K562 (cell line): Measurements from ENCODE around the gene ALDH1A2. TPM values are rescaled to one million over a fixed set of nuclear protein-coding genes. Genes with fewer than 3 reads are reported as not detected.
A peak's percentile ranks its signal among the peaks of the same experiment; 100 is the strongest.

ENCODE experiments used
- CEBPG ChIP-seq, 3 experiments: fragments of 200-800 bp in 1 of 3; sonication (Bioruptor generic) in 1 of 3; sonication (generic) in 1 of 3; formaldehyde crosslinking in 1 of 3; IDR thresholded peaks in 2 of 3; conservative IDR thresholded peaks in 1 of 3; 2 replicates each; pipeline versions ENCODE4 v1.6.1 to v1.8.0; 2016 to 2022; ENCODE audit warnings: missing compliant biosample characterization in 2 of 3, missing genetic modification characterization in 2 of 3, mild to moderate bottlenecking in 1 of 3, missing genetic modification reagents in 1 of 3
- CXXC5 ChIP-seq: fragments of 250-450 bp; sonication (Bioruptor Pico); IDR thresholded peaks from 2 replicates; pipeline ENCODE4 v1.8.0; 2022; ENCODE audit warnings: inconsistent platforms, mild to moderate bottlenecking, moderate library complexity
- DDX20 ChIP-seq: fragments of 450-650 bp; IDR thresholded peaks from 2 replicates; pipeline ENCODE4 v1.6.1; 2016; ENCODE audit warnings: missing genetic modification characterization, low read depth, mild to moderate bottlenecking, missing compliant biosample characterization, moderate library complexity
- E2F3 ChIP-seq: fragments of 250-450 bp; sonication (Bioruptor Pico); IDR thresholded peaks from 2 replicates; pipeline ENCODE4 v1.4.0; 2020; ENCODE audit warnings: mild to moderate bottlenecking
- EZH2 ChIP-seq: IDR thresholded peaks from 2 replicates; pipeline ENCODE4 v1.6.1; 2012; ENCODE audit warnings: low read depth, mild to moderate bottlenecking, inconsistent platforms, low read length, borderline replicate concordance
- GTF2E2 ChIP-seq: fragments of 200-800 bp; sonication (Bioruptor generic); IDR thresholded peaks from 2 replicates; pipeline ENCODE4 v1.6.1; 2016; ENCODE audit warnings: missing genetic modification characterization, missing compliant biosample characterization
- HDAC8 ChIP-seq: fragments of 450-650 bp; IDR thresholded peaks from 2 replicates; pipeline ENCODE4 v1.6.1; 2016; ENCODE audit warnings: mild to moderate bottlenecking, missing genetic modification characterization, moderate library complexity, missing compliant biosample characterization
- KDM4B ChIP-seq, 2 experiments: fragments of 450-650 bp in 1 of 2; sonication (generic) in 1 of 2; IDR thresholded peaks; 2 replicates each; pipeline ENCODE4 v1.6.1; 2016 to 2017; ENCODE audit warnings: borderline replicate concordance in 2 of 2, antibody characterized with exemption in 1 of 2, low read depth in 1 of 2, mild to moderate bottlenecking in 1 of 2
- NFIC ChIP-seq: fragments of 450-650 bp; IDR thresholded peaks from 2 replicates; pipeline ENCODE4 v1.6.1; 2017; ENCODE audit warnings: mild to moderate bottlenecking, inconsistent platforms
- NUFIP1 ChIP-seq: fragments of 450-650 bp; IDR thresholded peaks from 2 replicates; pipeline ENCODE4 v1.6.1; 2018; ENCODE audit not compliant: partially characterized antibody
- RBM22 ChIP-seq: fragments of 200-400 bp; formaldehyde crosslinking; IDR thresholded peaks from 2 replicates; pipeline ENCODE4 v1.6.1; 2018; ENCODE audit warnings: low read length, low read depth; ENCODE audit not compliant: poor library complexity, severe bottlenecking
- SIN3B ChIP-seq: fragments of 450-650 bp; IDR thresholded peaks from 2 replicates; pipeline ENCODE4 v1.6.1; 2017; ENCODE audit warnings: low read depth, mild to moderate bottlenecking, moderate library complexity
- SMARCA4 ChIP-seq: fragments of 450-650 bp; IDR thresholded peaks from 2 replicates; pipeline ENCODE4 v1.6.1; 2016
- SP2 ChIP-seq: IDR thresholded peaks from 2 replicates; pipeline ENCODE4 v1.6.1; 2011; ENCODE audit warnings: mild to moderate bottlenecking, low read depth, low read length, moderate library complexity; ENCODE audit not compliant: poor library complexity, severe bottlenecking; ENCODE audit errors: extremely low read depth
- TSC22D4 ChIP-seq: fragments of 450-650 bp; IDR thresholded peaks from 2 replicates; pipeline ENCODE4 v1.6.1; 2016; ENCODE audit warnings: missing genetic modification characterization, missing biosample characterization, control low read depth
- ZFP1 ChIP-seq: fragments of 450-650 bp; formaldehyde crosslinking; IDR thresholded peaks from 2 replicates; pipeline ENCODE4 v1.4.0; 2020; ENCODE audit warnings: mild to moderate bottlenecking, mixed read lengths
- ZNF24 ChIP-seq: fragments of 450-650 bp; IDR thresholded peaks from 2 replicates; pipeline ENCODE4 v1.6.1; 2016
- ZNF347 ChIP-seq: fragments of 450-650 bp; formaldehyde crosslinking; IDR thresholded peaks from 2 replicates; pipeline ENCODE4 v1.4.0; 2020; ENCODE audit warnings: low read depth, mild to moderate bottlenecking, moderate library complexity
- ZNF830 ChIP-seq: fragments of 250-450 bp; sonication (Bioruptor Pico); IDR thresholded peaks from 2 replicates; pipeline ENCODE4 v1.5.0; 2021; ENCODE audit warnings: mild to moderate bottlenecking
- ZSCAN32 ChIP-seq: fragments of 450-650 bp; formaldehyde crosslinking; IDR thresholded peaks from 2 replicates; pipeline ENCODE4 v1.4.0; 2020; ENCODE audit warnings: mild to moderate bottlenecking, moderate library complexity
- polyA plus RNA-seq, 8 experiments: library from polyadenylated mRNA; depleted of rRNA in 4 of 8; stranded (reverse) in 5 of 8; unstranded in 3 of 8; fragments of >200 nt; fragmentation: Nextera tagmentation in 2 of 8; fragmentation: Illumina TruSeq in 1 of 8; extraction: Ambion mirVana in 2 of 8; extraction: Trizol in 1 of 8; gene quantifications; 2 replicates each; pipeline versions ENCODE4 v1.2.1 to v1.2.3, GENCODE V29; 2011 to 2014; ENCODE audit warnings: inconsistent platforms in 1 of 8, missing spikeins in 1 of 8
- total RNA-seq, 7 experiments: library from RNA; depleted of rRNA in 6 of 7; stranded (reverse); fragments of >200 nt in 6 of 7; fragmentation: Illumina TruSeq in 2 of 7; extraction: Trizol in 2 of 7; gene quantifications; 2 replicates each; pipeline versions ENCODE4 v1.2.1 to v1.2.3, GENCODE V29; 2011 to 2021; ENCODE audit warnings: low replicate concordance in 1 of 7
- TF ChIP-seq, protein P1 (sequence below): fragments of 450-650 bp; conservative IDR thresholded peaks from 2 replicates; pipeline ENCODE4 v1.6.1; 2016; ENCODE audit warnings: missing genetic modification characterization, low read depth, mild to moderate bottlenecking, missing compliant biosample characterization, moderate library complexity
- TF ChIP-seq, protein P2 (sequence below): sonication (generic); formaldehyde crosslinking; IDR thresholded peaks from 2 replicates; pipeline ENCODE4 v1.9.0; 2022; ENCODE audit warnings: mild to moderate bottlenecking, missing genetic modification reagents
- TF ChIP-seq, protein P3 (sequence below): sonication (generic); formaldehyde crosslinking; IDR thresholded peaks from 2 replicates; pipeline ENCODE4 v1.8.1; 2023; ENCODE audit warnings: mild to moderate bottlenecking, missing genetic modification reagents, moderate library complexity
- TF ChIP-seq, protein P4 (sequence below), 2 experiments: fragments of 450-650 bp; IDR thresholded peaks; 2 replicates each; pipeline ENCODE4 v1.6.1; 2016

ALDH1A2 gene
- total and polyA plus RNA-seq, 9 of the 15 experiments (the other 6 are each of a cell fraction or from before 2014, with no cell fraction given), result 115 to 393 (median 333) TPM

DNA sequence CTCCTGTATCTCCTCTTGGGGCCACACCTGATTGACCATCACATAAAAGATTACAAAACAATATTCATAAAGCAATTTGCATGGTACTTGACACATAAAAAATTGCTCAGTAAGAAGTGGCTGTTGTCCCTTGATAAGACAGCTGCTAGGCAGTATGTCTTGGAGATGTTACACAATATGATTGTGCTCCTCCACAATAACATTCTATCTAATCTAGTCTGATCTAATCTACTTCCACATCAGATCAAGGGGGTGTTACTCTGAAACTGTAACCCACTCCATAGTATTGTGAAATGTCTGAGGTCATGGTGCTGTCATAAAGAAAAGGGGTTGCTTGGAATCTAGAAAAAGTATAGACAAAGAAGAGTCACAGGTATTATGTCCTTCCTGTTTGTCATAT, 49.3 kb upstream of the ALDH1A2 start (continued):
- no peak for TF ChIP-seq GTF2E2 (tag)
- no peak for TF ChIP-seq E2F3
- TF ChIP-seq TSC22D4 (tag), result no peak
- TF ChIP-seq, protein P1, sequence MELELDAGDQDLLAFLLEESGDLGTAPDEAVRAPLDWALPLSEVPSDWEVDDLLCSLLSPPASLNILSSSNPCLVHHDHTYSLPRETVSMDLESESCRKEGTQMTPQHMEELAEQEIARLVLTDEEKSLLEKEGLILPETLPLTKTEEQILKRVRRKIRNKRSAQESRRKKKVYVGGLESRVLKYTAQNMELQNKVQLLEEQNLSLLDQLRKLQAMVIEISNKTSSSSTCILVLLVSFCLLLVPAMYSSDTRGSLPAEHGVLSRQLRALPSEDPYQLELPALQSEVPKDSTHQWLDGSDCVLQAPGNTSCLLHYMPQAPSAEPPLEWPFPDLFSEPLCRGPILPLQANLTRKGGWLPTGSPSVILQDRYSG (tag), result no peak
- TF ChIP-seq, protein P2, sequence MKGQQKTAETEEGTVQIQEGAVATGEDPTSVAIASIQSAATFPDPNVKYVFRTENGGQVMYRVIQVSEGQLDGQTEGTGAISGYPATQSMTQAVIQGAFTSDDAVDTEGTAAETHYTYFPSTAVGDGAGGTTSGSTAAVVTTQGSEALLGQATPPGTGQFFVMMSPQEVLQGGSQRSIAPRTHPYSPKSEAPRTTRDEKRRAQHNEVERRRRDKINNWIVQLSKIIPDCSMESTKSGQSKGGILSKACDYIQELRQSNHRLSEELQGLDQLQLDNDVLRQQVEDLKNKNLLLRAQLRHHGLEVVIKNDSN (CRISPR knock-in tag), result no peak
- TF ChIP-seq ZNF830, result no peak
- no peak for TF ChIP-seq ZNF24
- TF ChIP-seq SMARCA4, result peak; percentile 76; the same call in 1 of the 2 replicates
- TF ChIP-seq NFIC, result no peak; the same call in 1 of the 2 replicates
- TF ChIP-seq ZSCAN32 (CRISPR knock-in tag), result no peak
- no peak for TF ChIP-seq HDAC8 (tag)
- no peak for TF ChIP-seq ZNF347 (CRISPR knock-in tag)
- no peak for TF ChIP-seq CXXC5 (CRISPR knock-in tag)
- peak; percentile 61; the same call in 1 of the 2 replicates for TF ChIP-seq CEBPG (CRISPR knock-in tag; IDR thresholded peaks at IDR 0.05)
- TF ChIP-seq CEBPG (tag; conservative IDR thresholded peaks at IDR 0.05 in 1 of 2, IDR thresholded peaks at IDR 0.05 in 1 of 2), result peak; percentile 90 to 93
- no peak for TF ChIP-seq NUFIP1
- no peak for TF ChIP-seq RBM22
- no peak for TF ChIP-seq KDM4B (IDR thresholded peaks at IDR 0.05; ENCODE audit: borderline replicate concordance in 2 of 2, low read depth in 1 of 2)
- TF ChIP-seq SIN3B, result no peak
- no peak; the same call in 1 of the 2 replicates for TF ChIP-seq DDX20 (tag)
- TF ChIP-seq, protein P3, sequence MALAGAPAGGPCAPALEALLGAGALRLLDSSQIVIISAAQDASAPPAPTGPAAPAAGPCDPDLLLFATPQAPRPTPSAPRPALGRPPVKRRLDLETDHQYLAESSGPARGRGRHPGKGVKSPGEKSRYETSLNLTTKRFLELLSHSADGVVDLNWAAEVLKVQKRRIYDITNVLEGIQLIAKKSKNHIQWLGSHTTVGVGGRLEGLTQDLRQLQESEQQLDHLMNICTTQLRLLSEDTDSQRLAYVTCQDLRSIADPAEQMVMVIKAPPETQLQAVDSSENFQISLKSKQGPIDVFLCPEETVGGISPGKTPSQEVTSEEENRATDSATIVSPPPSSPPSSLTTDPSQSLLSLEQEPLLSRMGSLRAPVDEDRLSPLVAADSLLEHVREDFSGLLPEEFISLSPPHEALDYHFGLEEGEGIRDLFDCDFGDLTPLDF (CRISPR knock-in tag), result no peak
- no peak for TF ChIP-seq EZH2
- TF ChIP-seq ZFP1 (CRISPR knock-in tag), result no peak
- TF ChIP-seq, protein P4, sequence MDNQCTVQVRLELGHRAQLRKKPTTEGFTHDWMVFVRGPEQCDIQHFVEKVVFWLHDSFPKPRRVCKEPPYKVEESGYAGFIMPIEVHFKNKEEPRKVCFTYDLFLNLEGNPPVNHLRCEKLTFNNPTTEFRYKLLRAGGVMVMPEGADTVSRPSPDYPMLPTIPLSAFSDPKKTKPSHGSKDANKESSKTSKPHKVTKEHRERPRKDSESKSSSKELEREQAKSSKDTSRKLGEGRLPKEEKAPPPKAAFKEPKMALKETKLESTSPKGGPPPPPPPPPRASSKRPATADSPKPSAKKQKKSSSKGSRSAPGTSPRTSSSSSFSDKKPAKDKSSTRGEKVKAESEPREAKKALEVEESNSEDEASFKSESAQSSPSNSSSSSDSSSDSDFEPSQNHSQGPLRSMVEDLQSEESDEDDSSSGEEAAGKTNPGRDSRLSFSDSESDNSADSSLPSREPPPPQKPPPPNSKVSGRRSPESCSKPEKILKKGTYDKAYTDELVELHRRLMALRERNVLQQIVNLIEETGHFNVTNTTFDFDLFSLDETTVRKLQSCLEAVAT (IDR thresholded peaks at IDR 0.05), result no peak
- TF ChIP-seq SP2, result no peak
